ENCODE measurements around the gene LIMK2.
A peak's percentile ranks its signal among the peaks of the same experiment; 100 is the strongest.

Gene LIMK2

DNA sequence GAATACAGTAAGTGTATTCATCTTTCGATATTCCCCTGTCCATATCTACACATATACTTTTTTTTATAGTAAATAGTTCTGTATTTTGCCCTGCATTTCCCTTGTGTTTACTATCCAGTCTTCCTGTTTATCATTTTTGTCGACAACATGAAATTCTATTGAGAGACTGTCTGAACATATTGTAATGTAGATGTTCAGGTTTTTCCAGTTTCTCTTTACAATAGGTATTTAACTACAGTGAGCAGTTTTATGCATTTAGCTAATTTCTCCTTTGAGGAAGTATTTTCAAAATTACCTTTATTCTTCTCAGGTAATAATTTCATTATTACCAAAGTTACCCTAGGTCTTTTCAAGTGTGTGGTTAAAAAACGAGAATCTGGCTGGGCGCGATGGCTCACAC lies 63.5 kb downstream of the LIMK2 start:
- DNase-seq, result no peak

DNA sequence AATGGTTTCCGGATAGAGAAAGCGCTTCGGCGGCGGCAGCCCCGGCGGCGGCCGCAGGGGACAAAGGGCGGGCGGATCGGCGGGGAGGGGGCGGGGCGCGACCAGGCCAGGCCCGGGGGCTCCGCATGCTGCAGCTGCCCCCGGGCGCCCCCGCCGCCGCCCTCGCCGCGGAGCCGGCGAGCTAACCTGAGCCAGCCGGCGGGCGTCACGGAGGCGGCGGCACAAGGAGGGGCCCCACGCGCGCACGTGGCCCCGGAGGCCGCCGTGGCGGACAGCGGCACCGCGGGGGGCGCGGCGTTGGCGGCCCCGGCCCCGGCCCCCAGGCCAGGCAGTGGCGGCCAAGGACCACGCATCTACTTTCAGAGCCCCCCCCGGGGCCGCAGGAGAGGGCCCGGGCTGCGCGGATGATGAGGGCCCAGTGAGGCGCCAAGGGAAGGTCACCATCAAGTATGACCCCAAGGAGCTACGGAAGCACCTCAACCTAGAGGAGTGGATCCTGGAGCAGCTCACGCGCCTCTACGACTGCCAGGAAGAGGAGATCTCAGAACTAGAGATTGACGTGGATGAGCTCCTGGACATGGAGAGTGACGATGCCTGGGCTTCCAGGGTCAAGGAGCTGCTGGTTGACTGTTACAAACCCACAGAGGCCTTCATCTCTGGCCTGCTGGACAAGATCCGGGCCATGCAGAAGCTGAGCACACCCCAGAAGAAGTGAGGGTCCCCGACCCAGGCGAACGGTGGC lies 64.5 kb downstream of the LIMK2 start:
- DNase-seq, result no peak

DNA sequence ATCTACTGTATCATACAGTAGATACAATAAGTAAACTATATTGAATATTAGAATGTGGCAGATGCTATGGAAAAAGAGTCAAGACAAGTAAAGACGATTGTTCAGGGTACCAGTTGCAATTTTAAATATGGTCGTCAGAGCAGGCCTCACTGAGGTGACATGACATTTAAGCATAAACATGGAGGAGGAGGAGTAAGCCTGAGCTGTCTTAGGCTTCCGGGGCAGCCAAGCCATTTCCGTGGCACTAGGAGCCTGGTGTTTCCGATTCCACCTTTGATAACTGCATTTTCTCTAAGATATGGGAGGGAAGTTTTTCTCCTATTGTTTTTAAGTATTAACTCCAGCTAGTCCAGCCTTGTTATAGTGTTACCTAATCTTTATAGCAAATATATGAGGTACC lies 65.6 kb downstream of the LIMK2 start:
- no peak for DNase-seq

DNA sequence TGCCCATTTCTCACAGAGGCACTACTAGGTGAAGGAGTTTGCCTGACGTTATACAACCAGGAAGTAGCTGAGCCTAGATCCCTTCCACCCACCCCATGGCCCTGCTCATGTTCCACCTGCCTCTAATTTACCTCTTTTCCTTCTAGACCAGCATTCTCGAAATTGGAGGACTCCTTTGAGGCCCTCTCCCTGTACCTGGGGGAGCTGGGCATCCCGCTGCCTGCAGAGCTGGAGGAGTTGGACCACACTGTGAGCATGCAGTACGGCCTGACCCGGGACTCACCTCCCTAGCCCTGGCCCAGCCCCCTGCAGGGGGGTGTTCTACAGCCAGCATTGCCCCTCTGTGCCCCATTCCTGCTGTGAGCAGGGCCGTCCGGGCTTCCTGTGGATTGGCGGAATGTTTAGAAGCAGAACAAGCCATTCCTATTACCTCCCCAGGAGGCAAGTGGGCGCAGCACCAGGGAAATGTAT lies 66.1 kb downstream of the LIMK2 start:
- no peak for DNase-seq

DNA sequence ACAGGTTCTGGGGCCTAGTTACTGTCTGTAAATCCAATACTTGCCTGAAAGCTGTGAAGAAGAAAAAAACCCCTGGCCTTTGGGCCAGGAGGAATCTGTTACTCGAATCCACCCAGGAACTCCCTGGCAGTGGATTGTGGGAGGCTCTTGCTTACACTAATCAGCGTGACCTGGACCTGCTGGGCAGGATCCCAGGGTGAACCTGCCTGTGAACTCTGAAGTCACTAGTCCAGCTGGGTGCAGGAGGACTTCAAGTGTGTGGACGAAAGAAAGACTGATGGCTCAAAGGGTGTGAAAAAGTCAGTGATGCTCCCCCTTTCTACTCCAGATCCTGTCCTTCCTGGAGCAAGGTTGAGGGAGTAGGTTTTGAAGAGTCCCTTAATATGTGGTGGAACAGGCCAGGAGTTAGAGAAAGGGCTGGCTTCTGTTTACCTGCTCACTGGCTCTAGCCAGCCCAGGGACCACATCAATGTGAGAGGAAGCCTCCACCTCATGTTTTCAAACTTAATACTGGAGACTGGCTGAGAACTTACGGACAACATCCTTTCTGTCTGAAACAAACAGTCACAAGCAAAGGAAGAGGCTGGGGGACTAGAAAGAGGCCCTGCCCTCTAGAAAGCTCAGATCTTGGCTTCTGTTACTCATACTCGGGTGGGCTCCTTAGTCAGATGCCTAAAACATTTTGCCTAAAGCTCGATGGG lies 66.7 kb downstream of the LIMK2 start:
- DNase-seq, result no peak

DNA sequence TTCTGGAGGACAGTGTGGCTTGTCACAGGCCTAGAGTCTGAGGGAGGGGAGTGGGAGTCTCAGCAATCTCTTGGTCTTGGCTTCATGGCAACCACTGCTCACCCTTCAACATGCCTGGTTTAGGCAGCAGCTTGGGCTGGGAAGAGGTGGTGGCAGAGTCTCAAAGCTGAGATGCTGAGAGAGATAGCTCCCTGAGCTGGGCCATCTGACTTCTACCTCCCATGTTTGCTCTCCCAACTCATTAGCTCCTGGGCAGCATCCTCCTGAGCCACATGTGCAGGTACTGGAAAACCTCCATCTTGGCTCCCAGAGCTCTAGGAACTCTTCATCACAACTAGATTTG lies 67.2 kb downstream of the LIMK2 start:
- no peak for DNase-seq

DNA sequence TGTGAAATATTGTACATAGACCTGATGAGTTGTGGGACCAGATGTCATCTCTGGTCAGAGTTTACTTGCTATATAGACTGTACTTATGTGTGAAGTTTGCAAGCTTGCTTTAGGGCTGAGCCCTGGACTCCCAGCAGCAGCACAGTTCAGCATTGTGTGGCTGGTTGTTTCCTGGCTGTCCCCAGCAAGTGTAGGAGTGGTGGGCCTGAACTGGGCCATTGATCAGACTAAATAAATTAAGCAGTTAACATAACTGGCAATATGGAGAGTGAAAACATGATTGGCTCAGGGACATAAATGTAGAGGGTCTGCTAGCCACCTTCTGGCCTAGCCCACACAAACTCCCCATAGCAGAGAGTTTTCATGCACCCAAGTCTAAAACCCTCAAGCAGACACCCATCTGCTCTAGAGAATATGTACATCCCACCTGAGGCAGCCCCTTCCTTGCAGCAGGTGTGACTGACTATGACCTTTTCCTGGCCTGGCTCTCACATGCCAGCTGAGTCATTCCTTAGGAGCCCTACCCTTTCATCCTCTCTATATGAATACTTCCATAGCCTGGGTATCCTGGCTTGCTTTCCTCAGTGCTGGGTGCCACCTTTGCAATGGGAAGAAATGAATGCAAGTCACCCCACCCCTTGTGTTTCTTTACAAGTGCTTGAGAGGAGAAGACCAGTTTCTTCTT lies 67.9 kb downstream of the LIMK2 start:
- no peak for DNase-seq

DNA sequence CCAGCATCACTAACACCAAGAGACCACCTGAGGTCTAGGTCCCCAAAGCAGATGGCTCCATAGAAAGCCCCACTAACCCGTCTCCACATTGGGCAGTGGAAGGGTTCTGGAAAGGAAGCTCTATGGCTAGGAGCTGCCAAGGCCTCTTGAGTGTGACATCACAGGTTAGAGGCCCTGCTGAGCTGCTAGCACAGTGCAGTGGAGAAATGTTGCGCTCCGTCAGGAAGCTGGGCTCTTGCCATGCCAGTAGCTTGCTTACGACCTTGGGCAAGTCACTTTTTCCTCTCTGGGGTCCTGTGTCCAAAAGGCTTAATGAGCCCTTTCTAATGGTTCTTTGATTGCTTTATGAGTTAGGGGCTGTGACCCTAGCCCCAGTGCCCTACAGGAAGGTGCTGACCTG lies 69.6 kb downstream of the LIMK2 start:
- DNase-seq, result no peak

DNA sequence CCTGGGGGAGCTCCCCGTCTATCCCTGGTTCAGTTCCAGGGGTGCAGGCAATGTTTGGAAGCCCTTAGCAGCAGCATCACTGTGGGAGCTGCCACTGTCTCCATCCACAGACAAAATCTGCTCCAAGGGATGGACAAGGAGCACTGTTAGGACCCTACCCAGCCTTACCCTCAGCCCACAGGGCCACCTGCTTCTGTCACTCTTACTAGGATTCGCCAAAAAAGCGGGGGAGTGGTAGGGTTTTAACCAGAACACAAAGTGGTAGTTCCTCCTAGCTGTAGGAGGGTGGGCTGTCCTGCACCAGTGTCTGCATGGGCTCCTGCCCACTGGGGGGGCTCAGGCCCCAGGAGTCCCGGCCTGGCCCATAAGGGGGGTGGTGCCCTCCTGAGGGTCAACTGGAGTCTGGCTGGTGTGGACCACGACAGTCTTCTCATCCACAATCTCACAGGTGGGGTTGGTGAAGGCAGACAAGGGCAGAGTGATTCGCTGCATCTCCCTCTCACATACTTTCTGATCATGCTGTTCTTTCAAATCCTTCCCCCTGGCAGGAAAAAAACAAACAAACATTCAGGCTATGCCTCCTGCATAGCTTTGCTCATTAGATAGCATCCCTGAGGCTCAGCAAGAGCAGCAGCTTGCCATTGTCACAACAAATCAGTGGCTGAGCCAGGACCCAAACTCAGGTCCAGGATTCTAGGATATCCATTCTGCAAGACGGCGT lies 70.8 kb downstream of the LIMK2 start:
- no peak for DNase-seq

DNA sequence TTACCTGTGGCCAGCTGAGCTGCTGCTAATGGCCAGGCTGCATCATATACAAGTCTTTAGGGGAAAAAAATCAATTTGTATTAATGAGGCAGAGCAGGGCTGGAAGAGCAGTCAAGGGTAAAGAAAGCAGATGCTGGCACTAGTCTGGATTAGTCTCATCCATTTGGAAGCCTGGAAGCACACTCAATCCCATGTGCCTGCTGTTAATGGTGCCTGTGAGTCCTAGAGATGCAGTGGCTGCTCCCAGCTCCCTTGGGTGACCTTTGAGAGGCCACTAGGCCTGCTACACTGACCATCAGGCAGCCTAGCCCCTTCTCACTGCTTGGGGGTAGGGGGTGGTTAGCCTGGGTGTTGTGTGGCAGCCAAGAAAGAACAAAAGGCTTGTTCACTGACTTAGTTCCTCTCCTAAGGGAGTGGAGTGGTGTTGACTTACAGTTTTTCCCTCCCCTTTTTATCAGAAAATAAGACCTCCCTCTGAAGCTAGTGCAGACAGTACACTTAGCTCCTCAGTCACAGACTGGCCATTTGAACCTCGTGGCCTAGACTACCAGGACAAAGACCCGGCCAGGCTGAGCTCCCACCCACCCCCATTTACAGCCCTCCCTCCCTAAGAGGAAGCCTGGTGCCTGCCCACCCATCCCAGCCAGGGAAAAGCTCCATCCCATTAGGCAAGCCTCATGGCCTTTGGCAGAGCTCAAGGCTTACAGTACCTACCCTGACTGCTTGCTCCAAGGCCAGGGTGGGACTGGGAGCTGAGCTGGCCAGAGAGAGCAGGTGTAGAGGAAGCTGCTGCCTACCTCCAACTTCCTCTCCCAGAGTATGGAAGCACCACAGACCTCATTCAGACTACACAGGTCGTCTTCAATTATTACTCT lies 72.4 kb downstream of the LIMK2 start:
- DNase-seq, result no peak

DNA sequence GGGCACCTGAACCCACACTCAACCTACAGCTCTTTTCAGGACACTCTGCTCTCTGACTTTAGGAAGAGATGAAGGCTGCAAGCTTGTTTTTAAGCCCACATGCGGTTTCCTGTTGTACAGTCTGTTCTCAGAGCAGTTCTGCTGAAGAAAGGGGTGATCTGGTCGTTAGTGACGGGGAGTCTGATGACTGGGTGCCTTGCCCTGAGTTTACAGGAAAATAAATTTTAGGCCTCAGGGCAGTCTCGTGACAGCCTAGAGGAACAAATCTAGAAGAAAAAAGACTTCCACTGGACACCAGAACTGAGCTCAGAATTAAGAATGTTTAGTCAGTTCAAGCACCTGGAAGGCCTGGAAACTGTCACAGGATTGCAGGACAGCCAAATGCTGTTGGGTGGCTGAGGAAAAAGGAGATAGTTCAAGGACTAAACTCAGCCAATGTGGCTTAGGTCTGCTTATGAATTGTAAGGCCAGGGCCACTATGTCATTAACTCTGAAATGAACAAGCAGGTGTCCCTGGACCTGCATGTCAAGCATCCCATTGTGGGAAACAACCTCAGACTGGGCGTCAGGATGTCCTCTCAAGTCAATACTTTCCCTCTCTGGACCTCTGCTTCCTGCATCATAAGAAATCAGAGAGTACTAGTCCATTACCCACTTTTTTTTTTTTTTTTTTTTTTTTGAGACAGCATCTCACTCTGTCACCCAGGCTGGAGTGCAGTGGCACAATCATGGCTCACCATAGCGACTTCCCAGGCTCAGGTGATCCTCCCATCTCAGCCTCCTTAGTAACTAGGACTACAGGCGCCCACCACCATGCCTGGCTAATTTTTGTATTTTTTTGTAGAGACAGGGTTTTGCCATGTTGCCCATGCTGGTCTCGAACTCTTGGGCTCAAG lies 74.5 kb downstream of the LIMK2 start:
- DNase-seq, result peak; percentile 42

DNA sequence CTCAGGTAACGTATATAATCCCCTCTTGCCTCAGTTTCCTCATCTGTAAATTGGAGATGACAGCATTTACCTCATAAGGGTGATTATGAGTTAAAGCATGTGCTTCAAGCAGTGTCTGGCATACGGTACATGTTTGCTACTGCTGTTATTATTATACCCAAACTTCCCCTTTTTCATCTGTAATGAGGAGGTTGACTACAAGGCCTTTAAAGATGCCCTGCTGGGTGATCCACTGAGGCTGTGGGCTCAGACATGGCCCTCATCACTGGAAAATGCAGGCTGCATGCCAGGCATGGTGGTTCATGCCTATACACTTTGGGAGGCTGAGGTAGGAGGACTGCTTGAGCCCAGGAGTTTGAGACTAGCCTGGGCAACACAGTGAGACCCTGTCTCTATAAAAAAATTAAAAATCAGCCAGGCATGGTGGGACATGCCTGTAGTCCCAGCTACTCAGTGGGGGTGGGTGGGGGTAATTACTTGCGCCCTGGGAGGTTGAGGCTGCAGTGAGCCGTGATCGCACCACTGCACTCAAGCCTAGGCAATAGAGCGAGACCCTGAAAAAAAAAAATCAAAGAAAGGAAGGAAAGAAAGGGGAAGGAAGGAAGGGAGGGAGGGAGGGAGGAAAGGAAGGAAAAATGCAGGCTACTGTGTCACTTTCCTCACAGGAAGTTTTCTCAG lies 75.9 kb downstream of the LIMK2 start:
- DNase-seq, result peak; percentile 18

DNA sequence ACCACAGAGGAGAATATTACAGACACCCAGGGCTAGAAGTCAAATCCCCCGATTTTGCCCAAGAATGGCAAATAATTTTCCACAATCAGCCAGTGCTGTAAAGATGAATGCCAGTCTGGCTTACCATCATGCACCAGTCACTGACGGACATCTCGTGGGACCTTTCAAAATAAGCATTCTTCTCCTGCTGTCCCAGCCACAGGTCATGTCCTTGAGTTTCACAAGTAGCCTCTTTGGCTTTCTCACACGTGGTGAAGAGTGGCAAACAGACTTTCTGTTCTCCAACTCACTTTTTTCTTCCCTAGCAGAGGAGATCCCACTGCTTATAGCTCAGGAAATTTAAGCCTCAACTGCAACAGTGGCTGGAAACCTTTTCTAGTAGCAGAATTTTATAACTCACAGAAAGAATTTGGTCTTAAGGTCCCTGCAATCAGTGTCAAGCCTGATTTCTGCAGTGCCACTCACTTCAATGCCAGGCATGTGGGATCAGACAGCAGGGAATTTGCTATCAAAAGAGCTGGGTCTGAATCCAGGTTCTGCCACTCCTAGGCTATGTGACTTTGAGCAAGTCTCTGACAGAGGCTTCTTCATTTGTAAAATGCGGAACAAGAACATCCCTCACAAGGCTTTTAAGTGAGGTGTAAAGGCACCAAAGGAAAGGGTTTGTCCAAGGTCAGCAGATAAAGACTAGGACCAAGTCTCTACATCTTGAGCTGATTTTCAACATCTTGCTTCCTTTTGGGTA lies 76.6 kb downstream of the LIMK2 start:
- no peak for DNase-seq

DNA sequence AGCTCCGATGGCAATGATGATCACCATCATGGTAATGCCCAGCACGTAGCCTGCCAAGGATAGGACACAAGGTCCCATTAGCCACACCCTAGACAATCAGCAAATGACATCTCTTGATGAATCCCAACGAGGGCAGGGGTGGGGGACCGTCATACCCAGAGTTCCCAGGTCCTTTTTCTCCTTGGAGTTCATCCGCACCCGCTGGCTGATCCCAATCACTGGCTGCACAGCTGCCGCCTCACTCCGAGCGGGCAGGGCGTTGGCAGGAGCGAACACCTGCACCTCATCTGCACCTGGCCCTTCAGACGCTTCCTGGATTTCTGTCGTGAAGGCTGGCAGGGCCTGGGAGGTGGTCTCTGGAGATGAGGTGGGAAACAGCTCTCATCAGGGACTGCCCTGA lies 77.2 kb downstream of the LIMK2 start:
- DNase-seq, result no peak

DNA sequence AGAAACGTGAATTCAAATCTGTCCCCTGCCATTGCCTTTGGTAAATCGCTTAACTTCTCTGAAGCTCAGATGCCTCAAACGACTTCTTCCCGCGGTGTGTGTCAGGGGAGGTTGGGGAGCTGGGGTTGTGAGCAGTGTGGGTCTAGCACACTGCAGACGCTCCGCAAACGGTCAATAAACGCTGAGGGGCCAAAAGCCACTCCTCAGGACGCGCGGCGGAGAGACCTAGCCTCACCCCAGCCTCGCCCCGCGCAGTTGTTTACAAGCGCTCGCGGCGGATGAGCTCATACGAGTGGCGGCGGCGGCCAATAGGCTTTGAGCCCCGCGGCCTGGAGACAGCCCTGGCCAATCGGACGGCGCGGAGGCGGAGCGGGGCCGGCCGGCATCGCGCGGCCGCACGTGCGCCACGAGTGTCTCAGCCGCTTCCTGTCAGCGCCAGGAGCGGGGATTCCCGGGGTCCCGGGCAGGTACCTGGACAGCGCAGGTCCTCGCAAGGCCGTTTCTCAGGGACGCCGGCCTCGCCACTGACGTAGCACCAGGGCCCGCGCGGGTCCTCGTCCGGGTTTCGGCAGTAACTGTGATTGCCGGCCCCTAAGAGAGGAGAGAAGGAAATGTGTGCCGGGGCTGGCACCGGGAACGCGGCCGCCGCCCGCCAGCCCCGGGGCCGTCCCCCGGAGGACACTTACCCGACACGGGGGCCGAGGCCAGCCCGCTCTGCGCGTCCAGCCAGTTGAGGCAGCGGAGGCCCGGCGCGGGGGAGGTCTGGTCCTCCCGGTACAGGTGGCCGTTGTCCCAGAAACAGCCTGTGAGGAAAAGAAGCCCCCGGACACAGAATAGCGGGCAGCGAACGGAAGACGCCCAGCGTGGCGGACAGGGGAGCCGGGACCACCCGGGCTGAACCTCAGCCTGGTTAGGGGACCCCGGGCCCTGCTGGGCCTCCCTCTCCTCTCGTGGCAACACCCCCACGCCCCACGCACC lies 78.7 kb downstream of the LIMK2 start:
- peak; percentile 68 for DNase-seq

DNA sequence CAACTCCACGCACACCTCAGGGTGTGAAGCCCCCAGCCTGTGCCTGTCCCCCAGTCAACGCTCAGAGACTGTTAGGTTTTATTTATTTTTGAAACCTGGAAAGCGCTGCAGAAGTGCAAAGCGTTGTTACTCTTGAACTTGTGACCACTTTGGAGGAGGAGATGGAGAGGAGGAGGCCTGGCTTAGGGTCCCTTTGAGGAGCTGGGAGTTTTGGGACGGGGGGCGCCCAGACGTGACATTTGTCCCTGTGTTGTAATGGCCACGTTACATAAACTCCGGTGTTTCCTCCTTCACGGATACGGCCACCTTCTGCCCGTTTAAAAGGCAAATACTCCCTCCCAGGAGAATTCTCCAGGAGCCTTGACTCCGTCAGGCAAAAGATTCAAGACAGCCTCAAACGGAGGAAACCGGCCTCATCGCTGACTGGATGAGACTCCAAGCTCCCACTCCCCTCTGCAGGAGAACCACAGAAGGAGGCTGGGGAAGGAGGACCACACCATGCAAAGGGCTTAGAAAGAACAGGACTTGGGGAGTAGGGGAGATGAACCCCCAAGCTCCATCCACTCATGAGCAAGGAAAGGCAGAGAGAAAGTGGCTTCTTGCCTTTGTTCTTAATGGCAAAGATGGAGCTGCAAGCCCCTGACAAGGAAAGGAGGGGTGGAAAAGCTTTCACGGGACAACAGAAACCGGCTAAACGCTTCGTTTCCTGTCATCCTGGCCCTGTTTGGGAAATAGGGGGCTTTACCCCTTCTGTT lies 79.6 kb downstream of the LIMK2 start:
- DNase-seq, result peak; percentile 67

DNA sequence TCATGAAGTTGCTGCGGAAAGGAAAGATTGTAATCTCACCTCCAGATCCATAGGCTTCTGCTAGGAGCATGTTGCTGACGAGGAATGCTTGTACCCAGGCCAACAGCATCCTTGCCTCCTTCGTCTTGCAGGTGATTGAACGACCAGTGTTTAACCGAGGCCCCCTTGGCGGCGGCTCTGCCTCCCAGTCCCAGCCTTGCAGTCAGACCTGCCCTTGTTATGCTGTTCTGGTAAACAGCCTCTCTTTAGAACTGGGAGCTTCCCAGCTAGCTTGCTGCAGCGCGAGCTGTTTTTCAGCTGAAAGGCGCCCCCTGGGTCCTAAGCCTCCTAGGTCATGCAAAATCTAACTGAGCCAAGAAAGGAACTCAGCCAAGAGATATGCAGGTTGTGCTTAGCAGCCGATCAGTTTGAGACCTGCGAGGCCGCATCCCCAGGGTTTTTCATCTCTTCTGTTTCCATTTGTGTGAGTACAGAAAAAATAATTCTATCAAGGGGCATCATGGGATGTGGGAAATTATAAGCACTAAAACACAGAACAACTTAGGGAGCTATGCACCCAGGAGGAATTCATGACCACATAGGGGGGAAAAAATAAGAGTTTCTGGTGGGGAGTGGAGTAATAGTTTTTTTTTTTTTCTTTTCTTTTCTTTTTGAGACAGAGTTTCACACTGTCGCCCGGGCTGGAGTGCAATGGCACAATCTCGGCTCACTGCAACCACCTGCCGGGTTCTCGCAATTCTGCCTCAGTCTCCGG lies 80.3 kb downstream of the LIMK2 start, which contains the start of gene PIK3IP1:
TSS of gene PIK3IP1 (minus strand) at position 253 of the 754 bp plus-strand sequence. CDS start at position 109, 144 bp downstream.
- DNase-seq, result peak; percentile 77

Measured in KG1 (cell line).